Measurements from ENCODE around the gene VPS37B. TPM values are rescaled to one million over a fixed set of nuclear protein-coding genes. Genes with fewer than 3 reads are reported as not detected.

The VPS37B gene
- total and polyA plus RNA-seq, 8 donors, result 13.4 to 105 (median 47.8) TPM

- TF ChIP-seq, protein P1, sequence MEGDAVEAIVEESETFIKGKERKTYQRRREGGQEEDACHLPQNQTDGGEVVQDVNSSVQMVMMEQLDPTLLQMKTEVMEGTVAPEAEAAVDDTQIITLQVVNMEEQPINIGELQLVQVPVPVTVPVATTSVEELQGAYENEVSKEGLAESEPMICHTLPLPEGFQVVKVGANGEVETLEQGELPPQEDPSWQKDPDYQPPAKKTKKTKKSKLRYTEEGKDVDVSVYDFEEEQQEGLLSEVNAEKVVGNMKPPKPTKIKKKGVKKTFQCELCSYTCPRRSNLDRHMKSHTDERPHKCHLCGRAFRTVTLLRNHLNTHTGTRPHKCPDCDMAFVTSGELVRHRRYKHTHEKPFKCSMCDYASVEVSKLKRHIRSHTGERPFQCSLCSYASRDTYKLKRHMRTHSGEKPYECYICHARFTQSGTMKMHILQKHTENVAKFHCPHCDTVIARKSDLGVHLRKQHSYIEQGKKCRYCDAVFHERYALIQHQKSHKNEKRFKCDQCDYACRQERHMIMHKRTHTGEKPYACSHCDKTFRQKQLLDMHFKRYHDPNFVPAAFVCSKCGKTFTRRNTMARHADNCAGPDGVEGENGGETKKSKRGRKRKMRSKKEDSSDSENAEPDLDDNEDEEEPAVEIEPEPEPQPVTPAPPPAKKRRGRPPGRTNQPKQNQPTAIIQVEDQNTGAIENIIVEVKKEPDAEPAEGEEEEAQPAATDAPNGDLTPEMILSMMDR (IDR thresholded peaks at IDR 0.05), result no peak
- no peak for TF ChIP-seq POLR2A (IDR thresholded peaks at IDR 0.05)
- no peak for TF ChIP-seq POLR2AphosphoS5 (IDR thresholded peaks at IDR 0.05)
- no peak for TF ChIP-seq EP300 (IDR thresholded peaks at IDR 0.05)
- peaks cover 49 to 94% (median 82%) of the 10 kb centered on the region in 4 donors for H3K4me1 ChIP-seq
- intact Hi-C loops (cut with DNase I; ENCODE audit: low total_unique reads), result no loop called here
These were observed 12.9 kb downstream of the VPS37B start for GRCh38 chr12:122882908-122883558.

DNA sequence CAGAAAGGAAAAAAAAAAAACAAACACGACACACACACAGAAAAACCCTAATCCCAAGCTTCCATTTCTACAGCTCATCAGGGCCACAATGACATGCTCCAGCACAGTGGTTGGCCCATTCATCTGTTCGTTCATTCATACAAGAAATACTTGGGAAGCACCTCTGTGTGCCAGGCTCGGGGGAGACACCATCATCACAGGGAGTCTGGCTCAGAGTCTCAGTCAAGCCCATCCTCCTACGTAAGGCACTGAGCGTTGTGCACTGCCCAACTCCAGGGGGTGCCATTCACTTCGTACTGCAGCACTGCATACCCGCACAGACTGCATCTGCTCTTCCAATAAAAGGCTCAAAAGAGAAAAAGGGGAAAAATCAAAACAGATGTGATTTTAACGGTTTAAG lies 15.3 kb downstream of the VPS37B start:
- intact Hi-C loops (cut with DNase I; ENCODE audit: low total_unique reads), result no loop called here
- H3K27ac ChIP-seq, result peak overlapping the region in 3 of 5 donors; percentile 6 to 16 (median 16)
- H3K27me3 ChIP-seq, result no peaks in the 10 kb centered on the region
- H3K36me3 ChIP-seq, result peaks cover 0 to 9% (median 4%) of the 10 kb centered on the region in 4 donors
- no peaks in the 10 kb centered on the region for H3K9me3 ChIP-seq
- TF ChIP-seq POLR2A (IDR thresholded peaks at IDR 0.05), result no peak
- TF ChIP-seq EP300 (IDR thresholded peaks at IDR 0.05), result no peak
- TF ChIP-seq, protein P1 (IDR thresholded peaks at IDR 0.05), result no peak
- TF ChIP-seq POLR2AphosphoS5 (IDR thresholded peaks at IDR 0.05), result no peak
- no peak overlapping the region for H3K4me3 ChIP-seq
- peak in 1 of 2 donors; percentile 75 for DNase-seq
- H3K4me1 ChIP-seq, result peaks cover 28 to 95% (median 81%) of the 10 kb centered on the region in 4 donors
- WGBS, 5 donors, result 53 to 63% (median 56%) methylated on average over 8 of the region's 8 CpGs

More at GRCh38 chr12:122882908-122883558, 12.9 kb downstream of the VPS37B start:
- Histone ChIP-seq H3K36me3 (peaks cover 0 to 9% (median 0%) of the 10 kb centered on the region in 4 donors), H3K27me3 (no peaks in the 10 kb centered on the region), H3K27ac (peak overlapping the region in 1 of 5 donors; percentile 6), H3K9me3 (no peaks in the 10 kb centered on the region), H3K4me3 (no peak overlapping the region)
- 71 to 84% (median 78%) methylated on average over 11 of the region's 11 CpGs for WGBS, 5 donors
- no peak for DNase-seq

DNA sequence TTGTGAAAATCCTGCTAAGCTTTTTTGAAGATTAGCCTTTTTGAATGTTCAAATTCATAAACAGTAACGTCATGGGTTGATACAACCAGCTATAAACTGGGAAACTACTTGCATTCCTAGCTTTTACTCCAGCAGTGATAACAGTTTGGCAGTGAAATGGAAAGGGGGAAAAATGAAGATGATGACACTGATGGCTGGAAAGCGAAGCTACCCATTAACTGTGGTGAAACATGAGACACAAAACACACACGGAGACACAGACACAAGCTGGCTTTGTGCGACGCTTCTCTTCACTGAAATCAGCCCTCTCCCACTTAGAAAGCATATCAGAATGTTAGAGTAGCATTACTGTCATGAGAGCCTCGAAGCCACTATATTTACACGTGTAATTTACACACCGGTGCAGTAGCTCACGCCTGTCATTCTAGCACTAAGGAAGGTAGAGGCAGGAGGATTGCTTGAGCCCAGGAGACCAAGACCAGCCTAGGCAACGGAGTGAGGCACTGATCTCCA lies 15.7 kb downstream of the VPS37B start:
- H3K27ac ChIP-seq, result peak overlapping the region in 3 of 5 donors; percentile 16 to 49 (median 16)

More for the DNA sequence above, 15.7 kb downstream of the VPS37B start:
- TF ChIP-seq, protein P1 (IDR thresholded peaks at IDR 0.05), result no peak
- TF ChIP-seq POLR2AphosphoS5 (IDR thresholded peaks at IDR 0.05), result no peak
- no peak for TF ChIP-seq POLR2A (IDR thresholded peaks at IDR 0.05)
- TF ChIP-seq EP300 (IDR thresholded peaks at IDR 0.05), result no peak
- H3K36me3 ChIP-seq, result peaks cover 0 to 9% (median 4%) of the 10 kb centered on the region in 4 donors
- no peak overlapping the region for H3K4me3 ChIP-seq
- intact Hi-C loops (cut with DNase I; ENCODE audit: low total_unique reads), result no loop called here
- H3K27me3 ChIP-seq, result no peaks in the 10 kb centered on the region
- 44 to 64% (median 50%) methylated on average over 10 of the region's 10 CpGs for WGBS, 5 donors
- peak in 1 of 2 donors; percentile 57 for DNase-seq
- H3K9me3 ChIP-seq, result no peaks in the 10 kb centered on the region
- H3K4me1 ChIP-seq, result peaks cover 28 to 99% (median 84%) of the 10 kb centered on the region in 4 donors

All from stomach (tissue), 9 donors.